NT2/D1 (cell line): ENCODE results near the gene CCPG1.
"Not testable (repeated sequence)": the region's sequence is repeated elsewhere in the genome, so short reads cannot be mapped to it uniquely, and the experiment has no call there.

Experiments
- SUZ12 ChIP-seq: IDR thresholded peaks from 2 replicates; pipeline ENCODE4 v1.6.1; 2011; ENCODE audit not compliant: insufficient read length, insufficient read depth; ENCODE audit errors: extremely low read depth
- YY1 ChIP-seq: IDR thresholded peaks from 2 replicates; pipeline ENCODE4 v1.6.1; 2011; ENCODE audit not compliant: insufficient read length, insufficient read depth

DNA sequence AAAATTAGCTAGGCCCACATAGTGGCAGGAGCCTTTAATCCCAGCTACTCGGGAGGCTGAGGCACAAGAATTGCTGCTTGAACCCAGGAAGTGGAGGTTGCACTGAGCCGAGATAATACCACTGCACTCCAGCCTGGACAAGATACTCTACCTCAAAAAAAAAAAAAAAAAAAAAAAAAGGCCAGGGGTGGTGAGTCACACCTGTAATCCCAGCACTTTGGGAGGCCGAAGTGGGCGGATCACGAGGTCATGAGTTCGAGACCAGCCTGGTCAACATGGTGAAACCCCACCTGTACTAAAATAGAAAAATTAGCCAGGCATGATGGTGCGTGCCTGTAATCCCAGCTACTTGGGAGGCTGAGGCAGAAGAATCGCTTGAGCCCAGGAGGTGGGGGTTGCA, 8.1 kb downstream of the CCPG1 start:
- not testable (repeated sequence) for TF ChIP-seq SUZ12, YY1
